GM21786 (cell line): ENCODE measurements around the gene NLRP1.

Source experiments
- ATAC-seq: cut with Tn5 transposase; IDR thresholded peaks from one replicate; pipeline ENCODE4 v1.9.1; 2021; ENCODE audit not compliant: unreplicated experiment

NLRP1 gene

GRCh38 chr17:5485270-5486205 is 98.8 kb downstream of the NLRP1 start, which contains the start of gene DERL2:
Gene DERL2, minus strand, starts transcription at chr17:5486178. Its CDS starts 17 bp downstream, at chr17:5486161.
- ATAC-seq: peak; percentile 17

GRCh38 chr17:5481451-5481850 is 102.9 kb downstream of the NLRP1 start:
- ATAC-seq: no peak

GRCh38 chr17:5480962-5481361 is 103.3 kb downstream of the NLRP1 start:
- no peak for ATAC-seq

GRCh38 chr17:5478992-5479391 is 105.3 kb downstream of the NLRP1 start:
- no peak for ATAC-seq

GRCh38 chr17:5473906-5474305 is 110.4 kb downstream of the NLRP1 start:
- no peak for ATAC-seq

- ATAC-seq: no peak
Measured at GRCh38 chr17:5472511-5472910, 111.8 kb downstream of the NLRP1 start.

- no peak for ATAC-seq
Measured at GRCh38 chr17:5468075-5468473, 116.2 kb downstream of the NLRP1 start.

GRCh38 chr17:5467416-5467815 is 116.9 kb downstream of the NLRP1 start:
- no peak for ATAC-seq

GRCh38 chr17:5466295-5466694 is 118.0 kb downstream of the NLRP1 start:
- no peak for ATAC-seq

GRCh38 chr17:5464717-5465507 is 119.4 kb downstream of the NLRP1 start:
- ATAC-seq: no peak
